HG02798 (cell line): ENCODE data around the gene GDF10.

ENCODE experiments used
- ATAC-seq: cut with Tn5 transposase; IDR thresholded peaks from one replicate; pipeline ENCODE4 v1.9.1; 2021; ENCODE audit warnings: mild to moderate bottlenecking; ENCODE audit not compliant: unreplicated experiment, poor library complexity

The GDF10 gene

DNA sequence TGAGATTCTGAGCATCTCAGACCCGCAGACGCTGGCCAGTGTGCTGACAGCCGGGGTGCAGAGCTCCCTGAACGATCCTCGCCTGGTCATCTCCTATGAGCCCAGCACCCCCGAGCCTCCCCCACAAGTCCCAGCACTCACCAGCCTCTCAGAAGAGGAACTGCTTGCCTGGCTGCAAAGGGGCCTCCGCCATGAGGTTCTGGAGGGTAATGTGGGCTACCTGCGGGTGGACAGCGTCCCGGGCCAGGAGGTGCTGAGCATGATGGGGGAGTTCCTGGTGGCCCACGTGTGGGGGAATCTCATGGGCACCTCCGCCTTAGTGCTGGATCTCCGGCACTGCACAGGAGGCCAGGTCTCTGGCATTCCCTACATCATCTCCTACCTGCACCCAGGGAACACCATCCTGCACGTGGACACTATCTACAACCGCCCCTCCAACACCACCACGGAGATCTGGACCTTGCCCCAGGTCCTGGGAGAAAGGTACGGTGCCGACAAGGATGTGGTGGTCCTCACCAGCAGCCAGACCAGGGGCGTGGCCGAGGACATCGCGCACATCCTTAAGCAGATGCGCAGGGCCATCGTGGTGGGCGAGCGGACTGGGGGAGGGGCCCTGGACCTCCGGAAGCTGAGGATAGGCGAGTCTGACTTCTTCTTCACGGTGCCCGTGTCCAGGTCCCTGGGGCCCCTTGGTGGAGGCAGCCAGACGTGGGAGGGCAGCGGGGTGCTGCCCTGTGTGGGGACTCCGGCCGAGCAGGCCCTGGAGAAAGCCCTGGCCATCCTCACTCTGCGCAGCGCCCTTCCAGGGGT, 48.9 kb downstream of the GDF10 start:
- ATAC-seq: no peak

DNA sequence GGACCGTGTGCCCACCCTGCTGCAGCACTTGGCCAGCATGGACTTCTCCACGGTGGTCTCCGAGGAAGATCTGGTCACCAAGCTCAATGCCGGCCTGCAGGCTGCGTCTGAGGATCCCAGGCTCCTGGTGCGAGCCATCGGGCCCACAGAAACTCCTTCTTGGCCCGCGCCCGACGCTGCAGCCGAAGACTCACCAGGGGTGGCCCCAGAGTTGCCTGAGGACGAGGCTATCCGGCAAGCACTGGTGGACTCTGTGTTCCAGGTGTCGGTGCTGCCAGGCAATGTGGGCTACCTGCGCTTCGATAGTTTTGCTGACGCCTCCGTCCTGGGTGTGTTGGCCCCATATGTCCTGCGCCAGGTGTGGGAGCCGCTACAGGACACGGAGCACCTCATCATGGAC, 49.5 kb downstream of the GDF10 start:
- ATAC-seq: no peak

DNA sequence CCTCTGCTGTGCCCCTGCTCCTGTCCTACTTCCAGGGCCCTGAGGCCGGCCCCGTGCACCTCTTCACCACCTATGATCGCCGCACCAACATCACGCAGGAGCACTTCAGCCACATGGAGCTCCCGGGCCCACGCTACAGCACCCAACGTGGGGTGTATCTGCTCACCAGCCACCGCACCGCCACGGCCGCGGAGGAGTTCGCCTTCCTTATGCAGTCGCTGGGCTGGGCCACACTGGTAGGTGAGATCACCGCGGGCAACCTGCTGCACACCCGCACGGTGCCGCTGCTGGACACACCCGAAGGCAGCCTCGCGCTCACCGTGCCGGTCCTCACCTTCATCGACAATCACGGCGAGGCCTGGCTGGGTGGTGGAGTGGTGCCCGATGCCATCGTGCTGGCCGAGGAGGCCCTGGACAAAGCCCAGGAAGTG, 50.0 kb downstream of the GDF10 start:
- ATAC-seq: no peak

DNA sequence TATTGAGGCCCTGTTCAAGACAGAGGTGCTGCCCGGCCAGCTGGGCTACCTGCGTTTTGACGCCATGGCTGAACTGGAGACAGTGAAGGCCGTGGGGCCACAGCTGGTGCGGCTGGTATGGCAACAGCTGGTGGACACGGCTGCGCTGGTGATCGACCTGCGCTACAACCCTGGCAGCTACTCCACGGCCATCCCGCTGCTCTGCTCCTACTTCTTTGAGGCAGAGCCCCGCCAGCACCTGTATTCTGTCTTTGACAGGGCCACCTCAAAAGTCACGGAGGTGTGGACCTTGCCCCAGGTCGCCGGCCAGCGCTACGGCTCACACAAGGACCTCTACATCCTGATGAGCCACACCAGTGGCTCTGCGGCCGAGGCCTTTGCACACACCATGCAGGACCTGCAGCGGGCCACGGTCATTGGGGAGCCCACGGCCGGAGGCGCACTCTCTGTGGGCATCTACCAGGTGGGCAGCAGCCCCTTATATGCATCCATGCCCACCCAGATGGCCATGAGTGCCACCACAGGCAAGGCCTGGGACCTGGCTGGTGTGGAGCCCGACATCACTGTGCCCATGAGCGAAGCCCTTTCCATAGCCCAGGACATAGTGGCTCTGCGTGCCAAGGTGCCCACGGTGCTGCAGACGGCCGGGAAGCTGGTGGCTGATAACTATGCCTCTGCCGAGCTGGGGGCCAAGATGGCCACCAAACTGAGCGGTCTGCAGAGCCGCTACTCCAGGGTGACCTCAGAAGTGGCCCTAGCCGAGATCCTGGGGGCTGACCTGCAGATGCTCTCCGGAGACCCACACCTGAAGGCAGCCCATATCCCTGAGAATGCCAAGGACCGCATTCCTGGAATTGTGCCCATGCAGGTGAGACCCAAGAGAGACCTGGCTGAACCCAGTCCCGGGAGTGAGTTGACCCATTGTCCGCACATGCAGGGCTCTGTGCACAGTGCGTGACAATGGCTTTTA, 51.0 kb downstream of the GDF10 start:
- ATAC-seq: no peak

DNA sequence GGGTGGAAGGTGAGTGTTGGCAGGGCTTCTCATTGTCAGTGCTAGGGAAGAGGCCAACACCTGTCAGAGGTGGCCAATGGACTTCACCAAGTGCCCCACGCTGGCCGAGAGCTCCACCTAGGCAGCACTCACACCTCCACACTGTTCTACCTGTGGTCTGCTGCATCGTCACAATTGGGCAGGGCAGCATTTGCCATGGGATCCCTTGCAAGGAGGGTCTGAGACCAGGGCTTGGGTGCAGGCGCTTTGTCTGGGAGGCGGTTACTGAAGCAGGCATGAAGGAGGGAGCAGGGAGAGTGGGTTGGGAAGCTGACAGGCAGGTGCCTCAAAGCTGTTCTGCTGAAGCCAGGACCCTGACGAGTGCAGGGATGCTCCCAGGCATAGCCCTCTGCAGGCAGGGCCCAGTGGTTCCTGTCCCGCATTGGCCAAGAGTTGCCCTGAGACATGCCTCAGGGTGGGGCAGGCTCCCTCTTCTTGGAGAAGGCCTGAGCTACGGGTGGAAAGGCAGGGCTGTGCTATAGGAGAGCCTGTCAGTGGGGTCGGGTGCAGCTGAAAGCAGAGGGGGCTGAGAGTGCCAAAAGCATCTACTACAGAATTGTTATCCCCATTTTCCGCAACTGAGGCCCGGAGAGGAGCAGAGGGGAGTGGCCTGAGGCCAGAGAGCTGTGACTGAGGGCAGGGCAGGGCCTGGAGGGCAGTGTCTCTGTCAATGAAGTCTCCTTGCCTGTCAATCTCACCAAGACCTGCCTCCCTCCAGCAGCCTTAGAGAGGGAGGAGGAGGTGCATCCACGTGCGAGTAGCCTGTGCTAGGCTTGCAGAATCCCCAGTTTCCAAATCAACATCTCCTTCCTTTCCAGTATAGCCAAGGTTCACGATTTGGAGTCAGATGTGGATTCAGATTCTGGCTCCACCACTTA, 52.2 kb downstream of the GDF10 start:
- ATAC-seq: no peak

DNA sequence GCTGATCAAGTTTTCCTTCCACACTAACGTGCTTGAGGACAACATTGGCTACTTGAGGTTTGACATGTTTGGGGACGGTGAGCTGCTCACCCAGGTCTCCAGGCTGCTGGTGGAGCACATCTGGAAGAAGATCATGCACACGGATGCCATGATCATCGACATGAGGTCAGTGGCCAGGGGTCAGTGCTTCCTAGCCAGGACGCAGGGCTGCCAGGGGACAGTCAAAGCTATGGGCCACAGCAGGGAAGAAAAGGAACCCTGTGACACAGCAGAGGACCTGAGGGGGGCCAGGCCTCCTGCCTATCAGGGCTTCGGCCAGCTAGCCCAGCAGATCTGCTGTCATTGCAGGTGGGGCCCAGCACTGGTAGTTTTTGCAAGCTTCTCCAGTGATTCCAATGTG, 53.4 kb downstream of the GDF10 start:
- ATAC-seq: no peak

DNA sequence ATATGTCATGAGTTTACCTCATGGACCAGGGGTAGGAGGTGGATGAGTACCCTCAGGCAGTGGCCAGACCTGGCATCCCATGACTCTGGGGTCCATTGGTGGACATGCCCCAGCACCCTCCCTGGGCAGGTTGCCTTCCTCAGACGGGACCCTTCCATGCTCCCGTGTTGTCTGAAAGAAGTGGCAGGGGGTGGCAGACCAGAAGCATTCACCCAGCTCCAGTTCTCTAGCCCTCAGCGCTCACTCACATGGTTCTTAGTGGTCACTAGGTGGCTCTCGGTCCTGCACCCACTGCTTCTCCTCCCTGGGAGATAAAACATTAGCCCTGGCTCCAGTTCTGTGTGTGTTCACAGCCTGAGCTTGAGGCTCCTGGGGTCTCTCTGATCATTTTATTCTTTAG, 54.2 kb downstream of the GDF10 start:
- ATAC-seq: no peak

DNA sequence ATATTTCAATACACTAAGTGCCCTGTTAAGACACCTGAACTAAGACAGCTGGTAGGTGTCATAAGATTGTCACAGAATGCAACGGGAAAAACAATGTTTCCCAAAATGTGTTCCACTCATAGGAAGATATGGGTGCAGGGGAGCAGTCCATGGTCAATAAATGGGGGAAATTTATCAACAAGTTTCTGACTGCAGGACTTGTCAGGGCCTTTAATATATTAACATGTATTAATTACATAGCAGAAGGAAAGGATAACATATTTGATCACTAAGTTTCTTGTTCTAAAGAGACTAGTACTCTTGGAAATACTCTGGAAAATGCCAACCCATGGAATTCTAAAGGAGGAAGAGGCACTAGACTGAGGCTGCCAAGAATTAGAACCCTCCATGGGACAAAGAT, 54.9 kb downstream of the GDF10 start:
- no peak for ATAC-seq

DNA sequence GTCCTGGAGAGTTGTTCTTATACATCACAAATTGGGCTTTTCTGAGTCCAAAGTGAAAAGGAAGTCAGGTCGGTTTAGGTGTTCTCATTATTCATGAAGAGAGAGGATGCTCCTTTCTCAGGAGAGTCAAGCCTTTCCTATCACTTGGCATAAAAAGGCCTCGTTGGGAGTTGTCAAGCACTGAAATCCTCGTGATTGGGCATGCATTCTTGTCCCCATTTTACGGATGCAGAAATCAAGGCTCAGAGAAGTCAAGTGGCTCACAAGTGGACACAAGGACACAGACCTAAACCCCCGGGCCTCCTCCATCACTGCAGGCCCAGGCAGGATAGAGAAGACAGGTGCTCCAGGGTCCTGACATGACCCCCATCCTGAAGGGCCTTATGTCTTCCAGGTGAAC, 56.7 kb downstream of the GDF10 start:
- ATAC-seq: no peak

DNA sequence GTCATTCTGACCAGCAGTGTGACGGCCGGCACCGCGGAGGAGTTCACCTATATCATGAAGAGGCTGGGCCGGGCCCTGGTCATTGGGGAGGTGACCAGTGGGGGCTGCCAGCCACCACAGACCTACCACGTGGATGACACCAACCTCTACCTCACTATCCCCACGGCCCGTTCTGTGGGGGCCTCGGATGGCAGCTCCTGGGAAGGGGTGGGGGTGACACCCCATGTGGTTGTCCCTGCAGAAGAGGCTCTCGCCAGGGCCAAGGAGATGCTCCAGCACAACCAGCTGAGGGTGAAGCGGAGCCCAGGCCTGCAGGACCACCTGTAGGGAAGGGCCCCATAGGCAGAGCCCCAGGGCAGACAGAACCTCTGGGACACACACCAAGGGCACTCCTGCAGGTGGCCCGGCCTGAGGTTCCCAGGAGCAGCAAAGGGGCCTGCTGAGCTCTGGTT, 57.2 kb downstream of the GDF10 start:
- no peak for ATAC-seq

DNA sequence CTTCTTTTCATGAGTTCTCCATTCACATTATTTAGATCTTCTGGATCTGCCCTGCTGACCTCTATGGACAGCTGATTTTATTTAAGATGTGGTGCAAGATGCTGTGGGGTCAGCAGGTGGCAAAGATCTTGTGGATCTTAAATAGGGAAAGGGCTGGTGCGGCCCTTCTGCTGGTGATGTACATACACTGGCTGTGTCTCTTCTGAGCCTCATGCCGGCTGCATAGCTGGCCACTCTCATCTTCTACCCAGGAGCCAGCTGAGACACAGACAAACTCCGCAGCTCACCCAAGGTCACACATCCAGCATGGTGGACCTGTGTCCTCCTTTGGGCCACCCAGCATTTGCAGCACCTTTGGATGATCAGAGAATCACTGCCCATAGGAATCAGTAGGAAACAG, 57.9 kb downstream of the GDF10 start:
- no peak for ATAC-seq

DNA sequence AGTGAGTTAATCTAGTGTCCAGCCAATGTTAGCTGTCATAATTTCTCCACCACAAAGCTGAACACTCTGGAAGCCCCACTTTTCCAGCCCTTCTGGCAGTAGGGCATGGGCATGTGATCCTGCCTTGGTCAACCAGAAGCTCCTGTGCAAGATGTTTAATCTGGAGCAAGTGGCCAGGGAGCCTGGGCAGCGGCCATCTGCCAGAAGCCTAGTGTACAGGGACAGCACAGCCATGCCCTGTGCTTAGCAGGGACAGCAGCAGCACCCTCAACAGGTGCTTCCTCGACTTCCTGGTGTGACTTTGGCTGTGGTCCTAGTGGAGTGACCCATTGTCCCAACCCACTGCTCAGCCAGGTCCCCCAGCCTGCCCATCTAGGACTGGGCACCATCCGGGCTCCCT, 58.5 kb downstream of the GDF10 start:
- no peak for ATAC-seq

DNA sequence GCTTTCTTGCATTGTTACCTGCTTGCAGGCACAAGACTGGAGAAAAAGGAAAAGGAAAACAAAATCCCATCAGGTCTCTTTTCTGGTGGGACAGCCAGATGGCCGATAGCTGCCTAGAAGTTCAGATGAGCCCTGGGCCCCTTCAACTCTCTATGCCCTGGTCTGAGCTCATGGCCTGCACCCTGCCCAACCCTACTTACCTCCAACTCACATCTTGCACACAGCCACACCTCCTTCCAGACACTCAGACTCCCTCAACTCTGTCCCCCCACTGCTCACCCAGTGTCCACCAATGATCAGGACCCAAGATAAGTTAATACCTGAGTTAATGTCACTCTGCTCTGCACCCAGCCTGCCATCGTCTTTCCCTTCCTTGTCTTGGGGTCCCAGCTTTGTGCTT, 59.1 kb downstream of the GDF10 start:
- ATAC-seq: no peak

DNA sequence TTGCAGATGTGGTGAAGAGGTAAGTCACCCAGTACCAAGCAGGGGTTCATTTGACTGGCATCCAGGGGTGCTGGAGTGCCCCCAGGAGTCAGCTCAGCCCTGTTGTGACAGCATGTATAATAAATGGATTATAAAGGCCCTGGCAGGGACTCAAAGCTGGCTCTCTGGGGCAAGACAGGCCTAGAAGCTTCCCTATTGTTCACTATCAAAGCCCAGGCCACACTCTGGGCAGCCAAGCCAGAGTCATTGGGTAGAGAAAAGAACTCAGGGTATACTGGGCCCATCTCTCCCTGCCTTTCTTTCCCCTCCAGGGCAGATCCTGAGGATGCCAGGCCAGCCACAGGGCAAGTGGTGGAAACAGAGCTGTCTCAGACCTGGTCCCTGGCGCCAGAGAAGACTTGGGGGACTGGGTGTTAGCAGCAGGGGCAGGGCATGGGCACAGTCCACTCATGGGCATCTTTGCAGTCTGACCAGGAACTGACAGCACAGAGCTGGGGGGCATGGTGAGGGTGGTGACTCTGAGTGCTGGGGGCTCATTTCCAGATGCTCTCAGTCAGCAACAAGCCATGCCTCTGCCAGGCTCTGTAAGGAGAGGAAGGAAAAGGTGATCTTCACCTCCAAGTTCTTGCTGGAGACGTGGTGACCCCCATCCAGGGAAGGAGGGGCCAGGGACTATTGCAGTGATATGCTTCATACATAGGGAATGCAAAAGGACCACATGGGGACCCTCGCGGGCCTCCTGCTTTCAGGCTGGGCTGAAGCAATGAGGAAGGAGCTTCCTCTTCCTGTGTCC, 59.8 kb downstream of the GDF10 start:
- no peak for ATAC-seq

DNA sequence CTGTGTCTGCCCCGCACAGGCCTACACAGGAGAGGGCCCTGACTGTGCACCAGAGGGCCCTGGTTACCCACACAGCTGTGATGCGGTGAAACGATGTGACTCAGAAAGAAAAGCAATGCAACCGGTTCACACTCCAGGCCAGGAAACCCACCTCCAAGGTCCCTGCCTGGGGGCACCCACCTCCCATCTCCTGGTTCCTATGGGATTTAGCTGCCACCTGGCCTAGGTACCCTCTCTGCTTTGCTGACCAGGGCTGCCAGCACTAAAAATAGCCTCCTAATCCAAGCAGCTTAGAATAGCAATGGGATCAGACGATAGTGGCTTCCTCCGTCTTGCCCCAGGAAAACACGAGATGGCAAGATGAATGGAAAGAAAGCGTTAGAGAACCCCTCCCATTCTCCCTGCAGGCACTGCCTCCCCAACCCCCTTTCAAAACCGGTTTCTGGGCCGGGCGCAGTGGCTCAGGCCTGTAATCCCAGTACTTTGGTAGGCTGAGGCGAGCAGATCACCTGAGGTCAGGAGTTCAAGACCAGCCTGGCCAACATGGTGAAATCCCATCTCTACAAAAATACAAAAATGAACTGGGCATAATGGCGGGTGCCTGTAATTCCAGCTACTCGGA, 60.5 kb downstream of the GDF10 start:
- ATAC-seq: no peak

DNA sequence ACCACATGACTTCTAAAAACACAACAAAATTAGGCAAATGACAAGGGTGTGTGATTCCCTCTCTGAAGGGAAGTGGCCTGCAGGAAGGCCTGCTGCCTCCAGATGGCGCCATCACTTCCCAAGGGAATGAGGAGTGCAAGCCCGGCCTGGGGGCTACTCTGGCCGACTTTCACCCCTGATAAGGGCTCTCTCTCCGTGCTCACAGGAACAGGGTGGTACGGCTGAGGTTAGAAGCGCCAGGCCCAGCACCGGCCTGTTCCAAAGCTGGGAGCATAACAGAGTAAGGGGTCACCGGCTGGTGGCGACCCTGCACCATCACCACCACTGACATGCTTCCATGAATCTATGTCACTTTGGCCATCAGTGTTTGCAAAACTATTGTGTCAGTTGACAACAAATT, 61.3 kb downstream of the GDF10 start:
- no peak for ATAC-seq

DNA sequence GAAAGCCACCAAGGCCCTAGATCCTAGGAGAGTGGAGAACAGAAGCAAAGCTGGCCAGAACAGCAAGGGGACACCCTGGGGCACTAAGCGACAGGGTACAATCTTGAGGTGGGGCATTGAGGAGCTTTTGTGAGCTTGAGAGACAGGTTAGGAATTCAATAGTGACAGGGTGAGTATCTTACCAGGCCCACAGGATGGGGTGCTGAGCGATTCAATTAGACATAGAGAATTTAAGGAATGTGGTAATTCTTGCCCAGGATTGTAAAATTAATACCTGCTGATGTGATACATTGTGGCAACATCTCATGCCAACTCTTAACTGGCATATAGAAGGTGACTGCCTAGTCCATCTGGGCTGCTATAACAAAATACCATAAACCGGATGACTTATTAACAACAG, 62.2 kb downstream of the GDF10 start:
- ATAC-seq: no peak
